22Rv1 (cell line): Measurements from ENCODE around the gene SLC39A12.

ENCODE experiments used
- ZFX ChIP-seq: fragments of 450-650 bp; IDR thresholded peaks from 2 replicates; pipeline ENCODE4 v1.6.1; 2017; ENCODE audit warnings: antibody characterized with exemption, borderline replicate concordance
- TF ChIP-seq, protein P1 (sequence below): fragments of 450-650 bp; IDR thresholded peaks from 2 replicates; pipeline ENCODE4 v1.5.1; 2017; ENCODE audit warnings: mild to moderate bottlenecking

- TF ChIP-seq, protein P1, sequence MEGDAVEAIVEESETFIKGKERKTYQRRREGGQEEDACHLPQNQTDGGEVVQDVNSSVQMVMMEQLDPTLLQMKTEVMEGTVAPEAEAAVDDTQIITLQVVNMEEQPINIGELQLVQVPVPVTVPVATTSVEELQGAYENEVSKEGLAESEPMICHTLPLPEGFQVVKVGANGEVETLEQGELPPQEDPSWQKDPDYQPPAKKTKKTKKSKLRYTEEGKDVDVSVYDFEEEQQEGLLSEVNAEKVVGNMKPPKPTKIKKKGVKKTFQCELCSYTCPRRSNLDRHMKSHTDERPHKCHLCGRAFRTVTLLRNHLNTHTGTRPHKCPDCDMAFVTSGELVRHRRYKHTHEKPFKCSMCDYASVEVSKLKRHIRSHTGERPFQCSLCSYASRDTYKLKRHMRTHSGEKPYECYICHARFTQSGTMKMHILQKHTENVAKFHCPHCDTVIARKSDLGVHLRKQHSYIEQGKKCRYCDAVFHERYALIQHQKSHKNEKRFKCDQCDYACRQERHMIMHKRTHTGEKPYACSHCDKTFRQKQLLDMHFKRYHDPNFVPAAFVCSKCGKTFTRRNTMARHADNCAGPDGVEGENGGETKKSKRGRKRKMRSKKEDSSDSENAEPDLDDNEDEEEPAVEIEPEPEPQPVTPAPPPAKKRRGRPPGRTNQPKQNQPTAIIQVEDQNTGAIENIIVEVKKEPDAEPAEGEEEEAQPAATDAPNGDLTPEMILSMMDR: no peak
- TF ChIP-seq ZFX: no peak
Measured at GRCh38 chr10:17907641-17908040, 44.1 kb upstream of the SLC39A12 start.
